GM23338 (cell line): ENCODE data around the gene SCGB1C2. TPM values are rescaled to one million over a fixed set of nuclear protein-coding genes. Genes with fewer than 3 reads are reported as not detected.
A peak's percentile ranks its signal among the peaks of the same experiment; 100 is the strongest.

Source experiments
- ATAC-seq: fragments of 200-7000 bp; cut with Tn5 transposase; 3 replicates; pipeline ENCODE4 v1.9.1; 2020
- DNase-seq: peaks from one replicate; pipeline ENCODE4 v3.0.0-alpha.2; 2015; ENCODE audit warnings: low spot score
- H2AFZ ChIP-seq: fragments of 200-600 bp; sonication (generic); 2 replicates; pipeline ENCODE4 v1.8.0; 2016; ENCODE audit warnings: antibody characterized with exemption, mild to moderate bottlenecking, moderate library complexity
- H3F3A ChIP-seq: fragments of 200-600 bp; sonication (generic); replicated peaks from 2 replicates; pipeline ENCODE4 v1.8.0; 2017; ENCODE audit warnings: antibody characterized with exemption, mixed run types, low read depth
- H3K27ac ChIP-seq: fragments of 200-600 bp; sonication (generic); 2 replicates; pipeline ENCODE4 v1.6.1; 2016; ENCODE audit warnings: low read depth
- H3K27me3 ChIP-seq: fragments of 200-600 bp; sonication (generic); 2 replicates; pipeline ENCODE4 v1.8.0; 2016; ENCODE audit warnings: mild to moderate bottlenecking, mixed run types, moderate library complexity; ENCODE audit not compliant: insufficient read depth
- H3K36me3 ChIP-seq: fragments of 200-600 bp; sonication (generic); 2 replicates; pipeline ENCODE4 v1.8.0; 2016; ENCODE audit warnings: mild to moderate bottlenecking; ENCODE audit not compliant: insufficient read depth
- H3K4me1 ChIP-seq: fragments of 200-600 bp; sonication (generic); 2 replicates; pipeline ENCODE4 v1.8.0; 2016; ENCODE audit warnings: mild to moderate bottlenecking, moderate library complexity; ENCODE audit not compliant: insufficient read depth
- H3K4me2 ChIP-seq: fragments of 200-600 bp; sonication (generic); 2 replicates; pipeline ENCODE4 v1.7.1; 2017; ENCODE audit warnings: mixed run types
- H3K4me3 ChIP-seq: fragments of 200-600 bp; sonication (generic); 2 replicates; pipeline ENCODE4 v1.6.1; 2016; ENCODE audit warnings: mixed run types
- H3K79me2 ChIP-seq: fragments of 200-600 bp; sonication (generic); replicated peaks from 2 replicates; pipeline ENCODE4 v1.8.0; 2017; ENCODE audit warnings: mild to moderate bottlenecking; ENCODE audit not compliant: insufficient read depth
- H3K9me2 ChIP-seq: fragments of 200-600 bp; sonication (generic); 2 replicates; pipeline ENCODE4 v1.8.0; 2017; ENCODE audit not compliant: insufficient read depth
- H4K20me1 ChIP-seq: fragments of 200-600 bp; sonication (generic); replicated peaks from 2 replicates; pipeline ENCODE4 v1.8.0; 2017; ENCODE audit warnings: mild to moderate bottlenecking; ENCODE audit not compliant: insufficient read depth
- H3K27ac Mint-ChIP-seq: 2 replicates; pipeline ENCODE4 v1.8.0; 2020; ENCODE audit warnings: inconsistent platforms, mild to moderate bottlenecking, moderate library complexity, mixed read lengths
- H3K27me3 Mint-ChIP-seq: 3 replicates; pipeline ENCODE4 v1.8.0; 2022; ENCODE audit warnings: low read depth, mild to moderate bottlenecking, moderate library complexity, mixed read lengths, inconsistent platforms; ENCODE audit not compliant: insufficient read depth, poor library complexity
- H3K36me3 Mint-ChIP-seq: 3 replicates; pipeline ENCODE4 v1.8.0; 2021; ENCODE audit warnings: low read depth, mild to moderate bottlenecking, inconsistent platforms, moderate library complexity, mixed read lengths
- H3K4me1 Mint-ChIP-seq: 3 replicates; pipeline ENCODE4 v1.8.0; 2020; ENCODE audit warnings: mild to moderate bottlenecking, inconsistent platforms, mixed read lengths
- H3K4me3 Mint-ChIP-seq: 3 replicates; pipeline ENCODE4 v1.8.0; 2021; ENCODE audit warnings: moderate library complexity, mild to moderate bottlenecking, inconsistent platforms, mixed read lengths
- H3K9me3 Mint-ChIP-seq: 3 replicates; pipeline ENCODE4 v1.8.0; 2020; ENCODE audit warnings: moderate library complexity, mild to moderate bottlenecking, inconsistent platforms, mixed read lengths
- CREB1 ChIP-seq: fragments of 250-450 bp; sonication (Bioruptor Pico); IDR thresholded peaks from 2 replicates; pipeline ENCODE4 v1.5.0; 2020; ENCODE audit warnings: low read depth, mild to moderate bottlenecking, moderate library complexity
- ETS1 ChIP-seq: IDR thresholded peaks from 2 replicates; pipeline ENCODE4 v1.6.1; 2016; ENCODE audit warnings: antibody characterized with exemption
- JUNB ChIP-seq: IDR thresholded peaks from one replicate; pipeline ENCODE4 v1.6.1; 2016; ENCODE audit warnings: antibody characterized with exemption; ENCODE audit not compliant: unreplicated experiment
- POLR2AphosphoS5 ChIP-seq: IDR thresholded peaks from 2 replicates; pipeline ENCODE4 v1.6.1; 2016; ENCODE audit warnings: antibody characterized with exemption, low read depth
- ZNF114 ChIP-seq: fragments of 250-450 bp; sonication (Bioruptor Pico); IDR thresholded peaks from 2 replicates; pipeline ENCODE4 v1.5.0; 2020; ENCODE audit warnings: mild to moderate bottlenecking, moderate library complexity
- ZNF462 ChIP-seq: fragments of 250-450 bp; sonication (Bioruptor Pico); IDR thresholded peaks from 2 replicates; pipeline ENCODE4 v1.5.0; 2020; ENCODE audit warnings: mild to moderate bottlenecking, moderate library complexity
- polyA plus RNA-seq: library from polyadenylated mRNA; unstranded; fragments of >200 nt; fragmentation: Nextera tagmentation; extraction: Ambion mirVana; gene quantifications from 2 replicates; pipeline ENCODE4 v1.2.1, GENCODE V29; 2016
- total RNA-seq: library from RNA; depleted of rRNA; stranded (reverse); fragments of >200 nt; shearing (Covaris generic); gene quantifications from 2 replicates; pipeline ENCODE4 v1.2.3, GENCODE V29; 2014

SCGB1C2 gene
- total and polyA plus RNA-seq, 2 experiments from 2014 or later, result not detected

GRCh38 chr17:181245-182049 is 44.1 kb downstream of the SCGB1C2 start, which contains the start of gene DOC2B (continued):
- no peak for TF ChIP-seq ZNF462
- TF ChIP-seq CREB1 (CRISPR knock-in tag), result peak; percentile 60
- TF ChIP-seq ZNF114 (CRISPR knock-in tag), result no peak

GRCh38 chr17:182050-182751 is 44.8 kb downstream of the SCGB1C2 start:
- Mint-ChIP-seq H3K4me1 (peaks cover 16% of the 10 kb centered on the region), H3K27ac (no peak overlapping the region), H3K4me3 (peak overlapping the region; percentile 69), H3K36me3 (no peaks in the 10 kb centered on the region; the same call in 2 of the 3 replicates), H3K9me3 (no peaks in the 10 kb centered on the region), H3K27me3 (peaks cover 30% of the 10 kb centered on the region)
- Histone ChIP-seq H3K27me3 (peaks cover 42% of the 10 kb centered on the region), H3K36me3 (no peaks in the 10 kb centered on the region), H3K4me2 (peak overlapping the region; percentile 76), H3K4me3 (peak overlapping the region; percentile 56), H4K20me1 (no peaks in the 10 kb centered on the region), H3K9me2 (no peaks in the 10 kb centered on the region), H3K27ac (no peak overlapping the region), H3K4me1 (peaks cover 7% of the 10 kb centered on the region), H2AFZ (peak overlapping the region; percentile 97; the same call in 1 of the 2 replicates), H3F3A (peaks cover 10% of the 10 kb centered on the region; the same call in 1 of the 2 replicates), H3K79me2 (no peaks in the 10 kb centered on the region)
- peak; percentile 10 for ATAC-seq
- DNase-seq, result peak; percentile 44
- TF ChIP-seq ZNF462, result no peak
- no peak for TF ChIP-seq ETS1
- no peak for TF ChIP-seq POLR2AphosphoS5
- no peak for TF ChIP-seq JUNB
